Measurements from ENCODE around the gene ADGRV1. TPM values are rescaled to one million over a fixed set of nuclear protein-coding genes. Genes with fewer than 3 reads are reported as not detected.
"Not testable (repeated sequence)": the region's sequence is repeated elsewhere in the genome, so short reads cannot be mapped to it uniquely, and the experiment has no call there.

ADGRV1 gene
- polyA plus RNA-seq, 4 donors = 2.6 to 2.9 (median 2.7) TPM; not detected in 1

- no peak for FAIRE-seq
- peak overlapping the region in 1 of 3 donors; percentile 8 for H3K27ac ChIP-seq (ENCODE audit: low read depth in 1 of 3, low read length in 2 of 3)
- DNase-seq = peak in 1 of 2 donors; percentile 9
- H3K27me3 ChIP-seq (ENCODE audit: control insufficient read depth in 3 of 3, insufficient read depth in 3 of 3, low read length in 3 of 3) = no peaks in the 10 kb centered on the region
- no peaks in the 10 kb centered on the region for H3K9me3 ChIP-seq (ENCODE audit: control insufficient read depth in 2 of 2, insufficient read depth in 1 of 2, low read depth in 1 of 2, low read length in 1 of 2)
- peaks cover 0 to 26% (median 7%) of the 10 kb centered on the region in 3 donors for H3K4me1 ChIP-seq (ENCODE audit: control insufficient read depth in 3 of 3, insufficient read depth in 2 of 3, low read depth in 1 of 3, low read length in 2 of 3)
- H3K36me3 ChIP-seq (ENCODE audit: control insufficient read depth in 3 of 3, insufficient read depth in 2 of 3, low read depth in 1 of 3, low read length in 3 of 3) = no peaks in the 10 kb centered on the region
- 13 to 48% (median 25%) methylated on average over 1 of the region's 1 CpG for WGBS, 3 donors
- no peak overlapping the region for H3K4me3 ChIP-seq (ENCODE audit: low read depth in 1 of 3, low read length in 3 of 3)
Measured at GRCh38 chr5:91027405-91028139, 469.0 kb downstream of the ADGRV1 start.

- WGBS, 3 donors = 15 to 50% (median 37%) methylated on average over 2 of the region's 2 CpGs
- FAIRE-seq = no peak
- H3K4me3 ChIP-seq (ENCODE audit: low read depth in 1 of 3, low read length in 3 of 3) = no peak overlapping the region
- no peaks in the 10 kb centered on the region for H3K27me3 ChIP-seq (ENCODE audit: control insufficient read depth in 3 of 3, insufficient read depth in 3 of 3, low read length in 3 of 3)
- no peaks in the 10 kb centered on the region for H3K9me3 ChIP-seq (ENCODE audit: control insufficient read depth in 2 of 2, insufficient read depth in 1 of 2, low read depth in 1 of 2, low read length in 1 of 2)
- peak; percentile 67 to 71 for DNase-seq
- H3K27ac ChIP-seq (ENCODE audit: low read depth in 1 of 3, low read length in 2 of 3) = peak overlapping the region in 1 of 3 donors; percentile 8
- H3K4me1 ChIP-seq (ENCODE audit: control insufficient read depth in 3 of 3, insufficient read depth in 2 of 3, low read depth in 1 of 3, low read length in 2 of 3) = peaks cover 0 to 28% (median 7%) of the 10 kb centered on the region in 3 donors
- H3K36me3 ChIP-seq (ENCODE audit: control insufficient read depth in 3 of 3, insufficient read depth in 2 of 3, low read depth in 1 of 3, low read length in 3 of 3) = no peaks in the 10 kb centered on the region
Measured at GRCh38 chr5:91028499-91028956, 469.9 kb downstream of the ADGRV1 start.

GRCh38 chr5:91030521-91031401 lies 472.2 kb downstream of the ADGRV1 start:
- no peak for DNase-seq
- H3K27me3 ChIP-seq (ENCODE audit: control insufficient read depth in 3 of 3, insufficient read depth in 3 of 3, low read length in 3 of 3) = no peaks in the 10 kb centered on the region
- H3K9me3 ChIP-seq (ENCODE audit: control insufficient read depth in 2 of 2, insufficient read depth in 1 of 2, low read depth in 1 of 2, low read length in 1 of 2) = no peaks in the 10 kb centered on the region
- WGBS, 3 donors = 52 to 76% (median 63%) methylated on average over 6 of the region's 6 CpGs
- H3K36me3 ChIP-seq (ENCODE audit: control insufficient read depth in 3 of 3, insufficient read depth in 2 of 3, low read depth in 1 of 3, low read length in 3 of 3) = no peaks in the 10 kb centered on the region
- FAIRE-seq = no peak
- no peak overlapping the region for H3K4me3 ChIP-seq (ENCODE audit: low read depth in 1 of 3, low read length in 3 of 3)
- no peak overlapping the region for H3K27ac ChIP-seq (ENCODE audit: low read depth in 1 of 3, low read length in 2 of 3)
- peaks cover 0 to 24% (median 5%) of the 10 kb centered on the region in 3 donors for H3K4me1 ChIP-seq (ENCODE audit: control insufficient read depth in 3 of 3, insufficient read depth in 2 of 3, low read depth in 1 of 3, low read length in 2 of 3)

- H3K36me3 ChIP-seq (ENCODE audit: control insufficient read depth in 3 of 3, insufficient read depth in 2 of 3, low read depth in 1 of 3, low read length in 3 of 3) = no peaks in the 10 kb centered on the region
- FAIRE-seq (no peak), DNase-seq (no peak)
- H3K9me3 ChIP-seq (ENCODE audit: control insufficient read depth in 2 of 2, insufficient read depth in 1 of 2, low read depth in 1 of 2, low read length in 1 of 2) = no peaks in the 10 kb centered on the region
- WGBS, 3 donors = 93 to 100% (median 97%) methylated on average over 1 of the region's 1 CpG
- no peak overlapping the region for H3K4me3 ChIP-seq (ENCODE audit: low read depth in 1 of 3, low read length in 3 of 3)
- peaks cover 0 to 21% (median 3%) of the 10 kb centered on the region in 3 donors for H3K4me1 ChIP-seq (ENCODE audit: control insufficient read depth in 3 of 3, insufficient read depth in 2 of 3, low read depth in 1 of 3, low read length in 2 of 3)
- H3K27me3 ChIP-seq (ENCODE audit: control insufficient read depth in 3 of 3, insufficient read depth in 3 of 3, low read length in 3 of 3) = no peaks in the 10 kb centered on the region
- no peak overlapping the region for H3K27ac ChIP-seq (ENCODE audit: low read depth in 1 of 3, low read length in 2 of 3)
Measured at GRCh38 chr5:91031402-91031752, 472.8 kb downstream of the ADGRV1 start.

GRCh38 chr5:91032125-91032524 lies 473.5 kb downstream of the ADGRV1 start:
- Histone ChIP-seq H3K36me3 (ENCODE audit: control insufficient read depth in 3 of 3, insufficient read depth in 2 of 3, low read depth in 1 of 3, low read length in 3 of 3) (no peaks in the 10 kb centered on the region), H3K9me3 (ENCODE audit: control insufficient read depth in 2 of 2, insufficient read depth in 1 of 2, low read depth in 1 of 2, low read length in 1 of 2) (no peaks in the 10 kb centered on the region), H3K4me1 (ENCODE audit: control insufficient read depth in 3 of 3, insufficient read depth in 2 of 3, low read depth in 1 of 3, low read length in 2 of 3) (peaks cover 0 to 21% (median 3%) of the 10 kb centered on the region in 3 donors), H3K27me3 (ENCODE audit: control insufficient read depth in 3 of 3, insufficient read depth in 3 of 3, low read length in 3 of 3) (no peaks in the 10 kb centered on the region), H3K27ac (ENCODE audit: low read depth in 1 of 3, low read length in 2 of 3) (no peak overlapping the region), H3K4me3 (ENCODE audit: low read depth in 1 of 3, low read length in 3 of 3) (no peak overlapping the region)
- DNase-seq (no peak), FAIRE-seq (no peak)
- 85 to 91% (median 87%) methylated on average over 5 of the region's 5 CpGs for WGBS, 3 donors

GRCh38 chr5:91033370-91033769 lies 474.8 kb downstream of the ADGRV1 start:
- Histone ChIP-seq H3K4me1 (ENCODE audit: control insufficient read depth in 3 of 3, insufficient read depth in 2 of 3, low read depth in 1 of 3, low read length in 2 of 3) (peaks cover 0 to 9% (median 0%) of the 10 kb centered on the region in 3 donors), H3K9me3 (ENCODE audit: control insufficient read depth in 2 of 2, insufficient read depth in 1 of 2, low read depth in 1 of 2, low read length in 1 of 2) (no peaks in the 10 kb centered on the region), H3K4me3 (ENCODE audit: low read depth in 1 of 3, low read length in 3 of 3) (no peak overlapping the region), H3K27ac (ENCODE audit: low read depth in 1 of 3, low read length in 2 of 3) (no peak overlapping the region), H3K27me3 (ENCODE audit: control insufficient read depth in 3 of 3, insufficient read depth in 3 of 3, low read length in 3 of 3) (no peaks in the 10 kb centered on the region), H3K36me3 (ENCODE audit: control insufficient read depth in 3 of 3, insufficient read depth in 2 of 3, low read depth in 1 of 3, low read length in 3 of 3) (no peaks in the 10 kb centered on the region)
- 6 to 61% (median 39%) methylated on average over 1 of the region's 1 CpG for WGBS, 3 donors
- no peak for FAIRE-seq
- peak; percentile 43 to 45 for DNase-seq

- DNase-seq = no peak
- Histone ChIP-seq H3K27ac (ENCODE audit: low read depth in 1 of 3, low read length in 2 of 3) (no peak overlapping the region), H3K4me3 (ENCODE audit: low read depth in 1 of 3, low read length in 3 of 3) (no peak overlapping the region), H3K36me3 (ENCODE audit: control insufficient read depth in 3 of 3, insufficient read depth in 2 of 3, low read depth in 1 of 3, low read length in 3 of 3) (no peaks in the 10 kb centered on the region), H3K4me1 (ENCODE audit: control insufficient read depth in 3 of 3, insufficient read depth in 2 of 3, low read depth in 1 of 3, low read length in 2 of 3) (peaks cover 0 to 7% (median 0%) of the 10 kb centered on the region in 3 donors), H3K9me3 (ENCODE audit: control insufficient read depth in 2 of 2, insufficient read depth in 1 of 2, low read depth in 1 of 2, low read length in 1 of 2) (no peaks in the 10 kb centered on the region), H3K27me3 (ENCODE audit: control insufficient read depth in 3 of 3, insufficient read depth in 3 of 3, low read length in 3 of 3) (no peaks in the 10 kb centered on the region)
- 70 to 78% (median 70%) methylated on average over 2 of the region's 2 CpGs for WGBS, 3 donors
- FAIRE-seq = no peak
Measured at GRCh38 chr5:91038180-91038808, 479.7 kb downstream of the ADGRV1 start.

GRCh38 chr5:91041132-91041531 lies 482.5 kb downstream of the ADGRV1 start:
- 83 to 100% (median 83%) methylated on average over 1 of the region's 1 CpG for WGBS, 3 donors

More at GRCh38 chr5:91041132-91041531, 482.5 kb downstream of the ADGRV1 start:
- not testable (repeated sequence) for H3K9me3 ChIP-seq (ENCODE audit: control insufficient read depth in 2 of 2, insufficient read depth in 1 of 2, low read depth in 1 of 2, low read length in 1 of 2); H3K27ac ChIP-seq (ENCODE audit: low read depth in 1 of 3, low read length in 2 of 3); H3K4me1 ChIP-seq (ENCODE audit: control insufficient read depth in 3 of 3, insufficient read depth in 2 of 3, low read depth in 1 of 3, low read length in 2 of 3); H3K36me3 ChIP-seq (ENCODE audit: control insufficient read depth in 3 of 3, insufficient read depth in 2 of 3, low read depth in 1 of 3, low read length in 3 of 3); DNase-seq; H3K27me3 ChIP-seq (ENCODE audit: control insufficient read depth in 3 of 3, insufficient read depth in 3 of 3, low read length in 3 of 3); H3K4me3 ChIP-seq (ENCODE audit: low read depth in 1 of 3, low read length in 3 of 3); FAIRE-seq
